RPMI7951 (cell line): ENCODE data around the gene IFITM5. TPM values are rescaled to one million over a fixed set of nuclear protein-coding genes. Genes with fewer than 3 reads are reported as not detected.
"Not testable (repeated sequence)": the region's sequence is repeated elsewhere in the genome, so short reads cannot be mapped to it uniquely, and the experiment has no call there.

ENCODE experiments used
- DNase-seq: peaks from one replicate; pipeline ENCODE4 v3.0.0-alpha.2; 2012; ENCODE audit warnings: low read depth
- total RNA-seq: library from RNA; depleted of rRNA; stranded (reverse); fragments of >200 nt; shearing (Covaris generic); gene quantifications from 2 replicates; pipeline ENCODE4 v1.2.3, GENCODE V29; 2014; rRNA removed

IFITM5 gene
- total RNA-seq, result not detected in 2 replicates

DNA sequence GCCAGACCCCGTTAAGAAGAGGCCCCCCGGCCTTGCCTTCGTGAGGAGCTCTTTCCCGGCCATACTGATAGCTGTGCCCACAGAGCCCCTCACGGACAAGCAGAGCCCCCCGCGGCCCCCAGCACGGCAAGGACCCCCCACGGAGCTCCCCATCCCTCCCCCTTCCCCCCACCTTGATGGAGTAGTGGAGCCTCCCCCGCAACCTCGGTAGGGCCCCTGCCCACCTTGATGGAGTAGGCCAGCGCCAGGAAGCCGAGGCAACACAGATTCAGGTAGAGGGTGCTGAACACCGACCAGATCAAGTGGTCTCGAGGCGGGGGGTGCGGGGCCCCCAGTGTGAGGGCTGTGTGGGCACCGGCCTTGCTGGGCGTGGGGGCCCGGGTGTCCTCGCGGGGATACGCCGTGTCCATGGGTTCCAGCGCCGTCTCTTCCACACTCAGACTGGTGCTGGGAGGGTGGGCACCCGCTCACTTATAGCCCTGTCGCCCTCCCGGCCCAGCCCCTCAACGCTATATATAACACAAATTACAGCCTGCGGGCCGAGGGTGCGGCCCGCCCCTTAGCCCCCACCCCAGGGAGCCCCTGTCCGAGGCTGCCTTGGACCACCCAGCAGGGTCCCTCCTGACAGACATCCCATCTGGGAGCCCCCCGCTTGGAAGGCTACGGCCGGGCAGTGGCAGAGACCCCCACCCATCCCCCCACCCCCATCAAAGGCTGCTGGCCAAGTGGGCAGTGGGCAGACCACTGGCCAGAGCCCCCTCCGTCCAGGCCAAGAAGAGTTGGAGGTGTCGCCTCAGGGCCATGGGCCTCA lies at the start of gene IFITM5:
Gene IFITM5 (minus strand): TSS at position 446 of the 811 bp plus-strand sequence. CDS start 36 bp downstream, at position 410.
- no peak for DNase-seq

DNA sequence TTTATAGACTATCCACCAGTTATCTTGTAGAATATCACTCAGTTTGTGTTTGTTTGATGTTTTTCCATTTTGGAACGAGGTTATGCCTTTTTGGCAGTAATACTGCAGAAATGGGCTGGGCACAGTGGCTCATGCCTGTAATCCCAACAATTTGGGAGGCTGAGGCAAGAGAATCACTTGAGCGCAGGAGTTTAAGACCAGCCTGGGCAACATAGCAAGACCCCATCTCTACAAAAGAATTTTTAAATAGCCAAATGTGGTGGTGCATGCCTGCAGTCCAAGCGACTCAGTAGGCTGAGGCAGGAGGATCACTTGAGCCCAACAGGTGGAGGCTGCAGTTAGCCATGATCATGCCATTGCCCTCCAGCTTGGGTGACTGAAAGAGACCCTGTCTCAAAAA lies 47.2 kb upstream of the IFITM5 start:
- no peak for DNase-seq

DNA sequence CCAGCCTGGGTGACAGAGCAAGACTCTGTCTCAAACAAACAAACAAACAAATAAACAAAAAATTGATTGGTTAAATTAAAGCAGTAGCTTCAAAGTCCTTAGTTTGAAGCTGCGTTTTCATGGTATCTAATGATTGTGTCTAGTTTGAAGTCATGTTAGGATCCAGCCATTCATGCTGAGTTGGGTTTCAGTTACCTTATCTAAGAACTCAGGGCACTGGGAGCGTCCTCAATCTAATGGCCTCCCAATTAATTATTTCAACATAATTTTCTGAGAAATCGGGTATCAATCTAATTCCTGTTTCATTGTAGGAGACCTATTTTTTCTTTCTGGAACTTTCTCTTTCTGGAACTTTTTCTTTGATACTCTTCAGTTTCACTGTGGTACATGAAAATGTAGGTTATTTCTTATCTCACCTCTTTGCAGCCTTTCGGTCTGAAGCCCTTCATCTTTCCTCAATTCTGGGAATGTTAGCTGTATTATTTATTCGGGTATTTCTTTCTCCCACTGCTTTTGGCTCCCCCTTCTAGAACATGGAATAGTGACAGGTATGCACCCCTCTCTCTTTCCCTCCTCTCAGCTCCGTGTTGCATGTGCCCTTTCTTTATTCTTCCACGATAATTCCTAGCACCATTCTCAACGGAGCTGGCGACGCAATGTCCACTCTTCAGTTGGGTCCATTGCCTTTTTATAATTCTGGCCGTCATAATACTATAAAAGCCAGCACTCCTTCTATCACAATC lies 45.7 kb upstream of the IFITM5 start:
- DNase-seq, result no peak

DNA sequence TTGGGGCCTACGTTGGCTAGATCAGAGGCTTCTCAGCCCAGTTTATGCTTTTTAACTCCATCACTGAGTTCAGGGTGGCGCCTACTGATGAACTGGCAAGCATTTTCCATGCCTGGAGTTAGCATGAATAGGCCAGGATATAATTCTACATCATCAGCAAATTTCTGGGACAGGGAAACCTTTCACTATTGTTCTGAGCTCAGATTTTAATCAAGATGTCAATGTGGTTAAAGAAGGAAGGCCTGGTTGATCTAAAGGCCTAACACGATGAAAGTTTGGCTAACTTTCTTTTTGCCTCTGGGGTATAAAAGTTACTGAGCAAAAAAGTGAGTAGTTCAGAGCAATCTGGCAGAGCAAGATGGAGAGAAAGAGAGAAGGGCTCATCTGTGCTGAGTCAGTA lies 43.0 kb upstream of the IFITM5 start:
- DNase-seq, result peak; percentile 62

DNA sequence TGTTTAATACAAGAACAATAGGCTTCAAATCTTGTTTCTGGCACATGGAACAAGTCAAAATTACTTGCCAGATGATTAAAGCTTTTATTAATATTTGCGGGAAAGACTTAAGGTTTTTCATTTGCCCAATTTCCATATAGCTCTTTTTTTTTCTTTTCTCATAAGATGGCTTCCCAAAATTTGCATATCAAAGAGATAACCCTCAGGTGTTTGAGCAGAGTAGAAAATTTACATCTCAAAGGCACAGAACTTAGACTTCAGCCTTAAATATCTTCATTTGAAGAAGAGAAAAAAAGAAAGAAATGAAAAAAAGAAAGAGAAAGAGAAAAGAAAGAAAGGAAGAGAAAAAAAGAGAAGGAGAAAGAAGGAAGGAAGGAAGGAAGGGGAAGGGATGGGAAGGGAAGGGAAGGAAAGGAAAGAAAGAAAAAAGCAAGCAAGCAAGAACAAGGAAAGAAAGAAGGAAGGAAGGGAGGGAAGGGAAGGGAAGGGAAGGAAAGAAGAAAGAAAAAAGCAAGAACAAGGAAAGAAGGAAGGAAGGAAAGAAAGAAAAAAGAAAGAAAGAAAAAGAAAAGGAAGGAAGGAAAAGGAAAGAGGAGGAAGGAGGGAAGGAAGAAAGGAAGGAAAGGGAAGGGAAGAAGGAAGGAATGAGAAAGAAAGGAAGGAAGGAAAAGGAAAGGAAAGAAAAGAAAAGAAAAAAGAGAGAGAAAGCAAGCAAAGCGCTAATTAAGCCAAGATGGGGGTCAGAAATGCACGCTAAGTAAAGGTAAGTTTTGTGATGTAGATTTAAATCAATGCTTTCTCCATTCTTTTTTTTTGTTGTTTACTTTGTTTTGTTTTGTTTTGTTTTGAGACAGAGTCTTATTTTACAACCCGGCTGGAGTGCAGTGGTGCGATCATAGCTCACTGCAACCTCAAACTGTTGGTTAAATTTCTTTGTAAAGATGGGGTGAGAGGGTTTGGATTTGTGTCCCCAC lies 41.5 kb upstream of the IFITM5 start:
- DNase-seq, result no peak

DNA sequence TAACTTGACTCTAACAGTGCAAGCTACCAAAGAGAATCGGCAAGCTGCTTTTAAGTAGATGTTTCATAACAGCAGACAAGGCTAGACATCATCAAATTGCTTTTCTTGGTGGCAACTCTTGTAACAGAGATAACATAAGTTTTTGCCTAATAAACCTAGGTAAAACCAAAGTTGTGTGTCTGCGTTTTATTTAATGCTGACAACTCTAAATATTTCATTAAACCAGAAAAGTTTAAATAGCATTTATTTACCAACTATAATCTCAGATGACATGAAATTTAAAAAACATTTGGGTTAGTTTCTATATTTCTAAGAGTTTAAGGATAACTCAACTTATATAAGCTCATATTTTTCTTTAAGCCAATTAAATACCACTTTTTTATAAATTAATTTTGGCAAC lies 40.6 kb upstream of the IFITM5 start:
- DNase-seq, result no peak

DNA sequence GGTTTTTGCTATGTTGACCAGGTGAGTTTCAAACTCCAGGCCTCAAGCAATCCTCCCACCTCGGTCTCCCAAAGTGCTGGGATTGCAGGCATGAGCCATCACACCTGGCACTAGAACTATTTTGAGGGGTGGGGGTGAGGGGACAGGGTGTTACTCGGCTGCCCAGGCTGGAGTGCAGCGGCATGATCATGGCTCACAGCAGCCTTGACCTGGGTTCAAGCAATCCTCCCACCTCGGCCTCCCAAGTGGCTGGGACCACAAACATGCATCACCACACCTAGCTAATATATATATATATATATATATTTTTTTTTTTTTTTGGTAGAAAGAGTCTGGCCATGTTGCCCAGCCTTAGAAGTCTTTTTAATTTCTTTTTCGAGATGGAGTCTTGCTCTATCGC lies 38.4 kb upstream of the IFITM5 start:
- no peak for DNase-seq

DNA sequence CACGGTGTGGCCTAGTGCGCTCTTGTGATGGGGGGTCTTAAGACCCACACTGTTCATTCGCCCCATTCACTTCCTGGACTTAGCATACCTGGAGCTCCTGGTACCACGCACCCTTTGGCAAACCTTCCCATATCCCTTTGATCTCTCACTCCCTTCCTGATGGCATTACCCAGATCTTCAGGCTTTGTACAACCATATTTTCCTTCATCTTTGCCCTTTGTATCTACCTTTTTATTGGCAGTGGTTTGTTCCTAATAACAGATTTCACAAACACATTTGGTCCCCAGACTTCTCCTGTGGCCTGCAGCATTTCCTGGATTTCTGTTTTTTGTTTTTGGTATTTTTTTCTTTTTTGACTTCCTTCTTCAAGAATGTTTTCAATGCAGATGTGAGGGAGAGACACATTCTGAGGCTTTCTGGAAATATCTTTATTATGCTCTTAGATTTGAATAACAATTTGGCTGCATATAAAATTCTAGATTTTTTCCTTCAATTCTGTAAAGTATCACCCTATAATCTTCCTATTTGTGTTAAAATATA lies 37.4 kb upstream of the IFITM5 start:
- no peak for DNase-seq

DNA sequence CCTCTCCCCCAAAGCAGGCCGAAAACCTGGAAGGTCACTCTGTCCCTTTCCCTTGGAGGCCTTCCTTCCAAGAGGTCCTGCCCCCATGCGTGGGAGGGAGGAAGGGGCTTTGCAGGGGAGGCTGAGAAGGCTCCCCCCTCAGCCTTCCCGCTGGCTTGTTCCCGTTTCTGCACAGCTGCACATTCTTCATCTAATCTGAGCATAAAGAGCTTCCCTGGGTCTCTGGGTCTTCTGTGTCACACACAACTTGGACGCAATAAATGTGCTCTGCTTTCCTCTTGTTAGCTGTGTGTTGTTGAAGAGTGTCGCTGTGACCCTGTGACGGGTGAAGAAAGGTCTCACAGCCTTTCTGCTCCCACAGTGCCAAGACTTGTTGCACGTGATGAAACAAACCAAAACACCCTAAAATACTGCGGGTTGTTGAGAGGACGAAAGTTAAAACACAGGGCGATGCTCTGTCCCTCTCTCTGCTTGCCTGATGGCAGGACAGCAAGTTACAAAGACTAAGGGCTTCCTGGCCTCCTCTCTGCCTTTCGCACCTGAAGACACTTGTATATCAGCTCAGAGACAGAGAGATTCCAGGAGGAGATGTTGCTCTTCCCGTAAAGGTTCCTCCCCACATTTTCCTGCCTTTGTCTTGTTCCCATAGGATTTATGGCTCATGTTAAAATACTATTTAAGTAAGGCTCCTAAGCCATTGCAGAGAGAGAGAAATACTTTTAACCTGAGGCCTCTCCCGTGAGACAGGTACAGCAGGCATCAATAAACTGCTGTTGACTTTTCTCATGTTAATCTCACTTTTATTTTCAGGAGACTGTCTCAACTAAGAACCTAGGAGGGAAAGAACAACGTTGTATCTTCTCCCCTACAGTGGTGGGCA lies 36.7 kb upstream of the IFITM5 start:
- DNase-seq, result no peak

DNA sequence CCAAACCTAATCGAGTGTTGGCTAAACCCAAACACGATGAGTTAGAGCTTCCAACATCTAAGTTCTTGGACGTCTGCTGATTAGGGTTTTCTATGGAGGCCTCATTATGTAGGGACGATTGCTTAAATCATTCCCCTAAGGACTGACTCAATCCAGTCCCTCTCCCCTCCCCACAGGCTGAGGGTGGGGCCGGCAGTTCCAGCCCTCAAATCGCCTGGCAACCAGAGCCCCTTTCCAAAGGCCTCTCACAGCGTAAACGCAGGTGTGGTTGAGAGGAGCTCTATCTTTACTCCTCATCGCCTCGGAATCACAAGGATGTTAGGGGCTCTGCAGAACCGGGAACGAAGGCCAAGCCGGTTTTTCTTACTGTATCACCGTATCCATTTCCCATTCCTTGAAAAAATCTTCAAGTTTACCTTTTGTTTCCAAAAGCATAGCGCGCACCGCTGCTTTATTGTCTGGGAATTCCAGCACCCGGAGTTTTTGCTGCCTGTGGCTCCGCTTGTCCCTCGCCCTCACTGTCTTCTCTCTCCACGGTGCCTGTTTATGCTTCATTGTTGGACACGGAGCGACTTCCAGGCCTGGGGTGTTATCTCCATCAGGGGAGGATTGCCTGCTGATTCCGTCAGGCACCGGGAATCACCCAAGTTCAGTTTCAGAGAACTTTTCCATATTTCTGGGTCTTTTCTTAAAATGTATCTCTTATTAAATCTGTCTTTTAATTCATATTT lies 35.1 kb upstream of the IFITM5 start:
- DNase-seq, result no peak

DNA sequence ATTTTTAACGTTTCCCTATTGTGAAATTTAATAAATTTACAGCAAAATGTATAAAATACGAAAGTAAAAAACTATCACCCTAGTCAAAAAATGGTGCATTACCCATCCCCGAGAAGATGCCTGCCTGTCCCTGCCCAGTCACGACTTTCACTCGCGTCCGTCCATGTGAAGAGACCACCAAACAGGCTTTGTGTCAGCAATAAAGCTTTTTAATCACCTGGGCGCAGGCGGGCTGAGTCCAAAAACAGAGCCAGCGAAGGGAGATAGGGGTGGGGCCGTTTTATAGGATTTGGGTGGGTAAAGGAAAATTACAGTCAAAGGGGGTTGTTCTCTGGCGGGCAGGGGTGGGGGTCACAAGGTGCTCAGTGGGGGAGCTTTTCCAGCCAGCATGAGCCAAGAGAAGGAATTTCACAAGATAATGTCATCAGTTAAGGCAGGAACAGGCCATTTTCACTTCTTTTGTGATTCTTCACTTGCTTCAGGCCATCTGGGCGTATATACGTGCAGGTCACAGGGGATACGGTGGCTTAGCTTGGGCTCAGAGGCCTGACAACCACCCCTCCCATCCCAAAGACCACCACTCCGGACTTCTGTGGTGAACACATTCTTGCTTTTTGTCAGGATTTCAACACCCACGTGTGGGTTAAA lies 34.4 kb upstream of the IFITM5 start:
- DNase-seq, result not testable (repeated sequence)

DNA sequence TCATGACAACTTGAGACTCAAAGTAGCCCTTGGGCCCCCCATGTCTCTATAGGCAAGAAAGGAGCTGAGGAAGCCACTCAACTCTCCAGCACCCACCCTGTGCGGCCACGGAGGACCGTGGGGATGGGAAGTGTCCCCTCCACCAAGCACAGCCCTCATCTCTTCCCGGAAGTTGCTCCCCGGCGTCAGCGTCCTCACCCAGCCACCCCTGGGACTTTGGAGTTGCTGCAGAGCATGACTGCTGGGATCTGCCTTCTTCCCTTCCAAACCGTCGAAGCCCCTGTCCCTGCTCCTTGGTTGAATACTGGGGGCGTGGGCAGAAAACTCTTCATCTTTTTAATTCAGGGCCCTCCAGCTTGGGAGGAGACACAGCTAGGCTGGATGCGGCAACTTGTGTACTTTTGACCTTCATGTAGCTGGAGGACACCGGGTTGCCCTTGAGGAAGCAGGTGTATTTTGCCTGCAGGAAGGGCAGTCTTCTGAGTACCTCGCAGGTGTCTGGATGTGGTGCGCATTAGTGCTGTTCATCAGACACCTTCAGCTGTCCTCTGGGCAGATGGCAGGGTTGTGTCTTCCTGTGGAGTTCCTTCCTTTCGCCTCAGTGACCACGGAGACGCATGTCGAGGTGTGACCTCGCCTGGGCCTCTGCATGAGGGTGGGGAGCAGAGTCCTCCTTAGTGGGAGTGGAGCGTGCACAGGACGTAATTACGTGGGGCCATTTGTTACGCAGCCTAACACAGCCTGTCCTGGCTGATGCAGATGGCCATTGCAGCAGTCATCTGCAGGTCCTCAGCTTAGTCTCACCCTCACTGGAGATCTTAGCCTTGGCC lies 33.5 kb upstream of the IFITM5 start:
- DNase-seq, result no peak

DNA sequence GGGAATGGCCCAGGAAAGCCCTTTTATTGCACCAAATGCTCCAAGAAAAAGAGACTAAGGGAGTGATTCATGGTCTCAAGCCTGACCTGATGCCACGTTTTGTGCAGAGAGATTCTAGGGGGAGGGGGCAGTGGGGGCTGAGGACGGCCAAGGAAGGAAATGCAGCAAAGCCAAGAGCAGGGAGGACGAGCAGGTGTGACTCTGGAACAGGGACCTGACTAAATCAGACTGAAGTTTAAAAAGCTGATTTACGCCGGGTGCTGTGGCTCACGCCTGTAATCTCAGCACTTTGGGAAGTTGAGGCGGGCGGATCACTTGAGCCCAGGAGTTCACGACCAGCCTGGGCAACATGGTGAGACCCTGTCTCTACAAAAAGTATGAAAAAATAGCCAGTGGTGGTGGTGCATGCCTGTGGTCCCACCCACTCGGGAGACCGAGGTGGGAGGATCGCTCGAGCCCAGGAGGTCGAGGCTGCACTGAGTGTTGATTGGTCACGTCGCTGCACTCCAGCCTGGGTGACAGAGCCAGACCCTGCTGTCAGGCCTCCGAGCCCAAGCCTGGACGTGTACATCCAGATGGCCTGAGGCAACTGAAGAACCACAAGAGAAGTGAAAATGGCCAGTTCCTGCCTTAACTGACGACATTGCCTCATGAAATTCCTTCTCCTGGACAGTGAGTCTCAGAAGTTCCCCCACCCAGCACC lies 32.2 kb upstream of the IFITM5 start:
- no peak for DNase-seq

DNA sequence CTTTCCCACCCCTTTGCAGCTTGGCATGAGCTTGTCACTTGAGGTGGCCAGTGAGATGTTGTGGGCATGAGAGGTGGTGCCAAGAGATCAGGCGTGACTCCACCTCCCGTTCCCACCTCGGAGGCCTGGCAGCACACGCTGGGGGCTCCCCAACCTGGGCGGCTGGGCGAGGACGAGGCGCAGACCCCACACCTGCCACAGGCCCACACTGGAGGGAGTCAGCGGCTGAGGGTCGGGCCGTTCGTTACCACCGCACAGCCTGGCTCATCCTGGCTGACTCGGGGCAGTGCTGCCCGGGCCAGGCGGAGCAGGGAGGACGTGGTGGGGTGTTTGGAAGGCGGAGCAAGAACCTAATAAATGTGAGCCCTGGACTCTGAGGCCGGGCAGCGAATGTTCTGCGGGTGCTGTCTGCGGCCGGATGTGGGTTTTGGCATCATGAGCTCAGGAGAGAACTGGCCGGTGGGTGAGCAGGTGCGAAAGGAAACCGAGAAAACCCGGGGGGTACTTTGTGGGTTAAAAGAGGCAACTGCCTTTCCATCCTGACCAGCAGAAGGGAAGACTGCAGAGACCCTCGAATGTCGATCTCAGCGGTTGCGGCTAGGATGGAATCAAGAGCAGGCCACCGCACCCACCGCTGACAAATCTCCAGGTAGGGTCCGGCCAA lies 31.5 kb upstream of the IFITM5 start:
- no peak for DNase-seq

DNA sequence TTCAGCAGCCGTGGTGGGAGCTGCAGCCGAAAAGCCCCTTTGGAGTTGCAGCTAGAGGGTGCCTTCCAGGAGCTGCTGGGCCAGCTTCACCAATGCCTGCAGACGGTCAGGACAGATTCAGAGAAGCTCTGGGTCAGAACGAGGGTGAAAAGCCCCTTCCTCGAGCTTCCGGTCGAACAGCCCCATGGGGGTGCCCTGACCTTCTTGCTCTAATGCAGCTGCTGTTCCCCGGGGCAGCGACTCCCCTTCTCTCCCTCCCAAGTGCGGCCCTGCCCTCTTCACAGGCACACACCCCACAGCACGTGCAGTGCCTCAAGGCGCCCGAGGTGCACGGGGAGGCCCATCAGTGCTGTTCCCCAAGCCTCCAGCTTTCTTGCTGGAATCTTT lies 31.0 kb upstream of the IFITM5 start:
- no peak for DNase-seq

DNA sequence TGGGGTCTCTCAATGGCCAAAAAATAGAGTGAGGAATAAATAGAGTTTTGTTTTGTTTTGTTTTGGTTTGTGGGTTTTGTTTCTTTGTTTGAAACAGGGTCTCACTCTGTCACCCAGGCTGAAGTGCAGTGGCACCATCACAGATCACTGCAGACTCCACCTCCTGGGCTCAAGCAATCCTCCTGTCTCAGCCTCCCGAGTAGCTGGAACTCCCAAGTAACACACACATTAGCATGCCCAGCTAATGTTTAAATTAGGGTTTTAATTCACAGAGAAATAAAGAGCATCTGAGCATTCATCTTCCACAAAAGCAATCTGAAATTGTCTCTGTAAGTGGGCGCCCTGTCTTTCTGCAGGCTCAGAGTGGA lies 30.5 kb upstream of the IFITM5 start:
- no peak for DNase-seq

DNA sequence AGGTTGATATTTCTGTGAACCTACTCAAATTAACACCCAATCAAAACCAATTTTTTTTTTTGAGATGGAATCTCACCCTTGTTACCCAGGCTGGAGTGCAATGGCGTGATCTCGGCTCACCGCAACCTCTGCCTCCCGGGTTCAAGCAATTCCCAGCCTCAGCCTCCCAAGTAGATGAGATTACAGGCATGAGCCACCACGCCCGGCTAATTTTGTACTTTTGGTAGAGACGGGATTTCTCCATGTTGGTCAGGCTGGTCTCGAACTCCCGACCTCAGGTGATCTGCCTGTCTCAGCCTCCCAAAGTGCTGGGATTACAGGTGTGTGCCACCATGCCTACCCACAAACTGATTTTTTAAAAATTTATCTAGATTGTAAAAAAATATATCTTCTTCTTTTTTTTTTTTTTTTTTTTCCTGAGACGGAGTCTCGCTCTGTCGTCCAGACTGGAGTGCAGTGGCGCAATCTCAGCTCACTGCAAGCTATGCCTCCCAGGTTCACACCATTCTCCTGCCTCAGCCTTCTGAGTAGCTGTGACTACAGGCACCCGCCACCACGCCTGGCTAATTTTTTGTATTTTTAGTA lies 29.3 kb upstream of the IFITM5 start:
- DNase-seq, result not testable (repeated sequence)
